ENCODE results near the gene LENG1.

- TF ChIP-seq CTCF (IDR thresholded peaks at IDR 0.05 in 8 of 11, conservative IDR thresholded peaks at IDR 0.05 in 3 of 11) (peak in 1 of 11 experiments; percentile 8), POLR2AphosphoS5 (IDR thresholded peaks at IDR 0.05) (no peak), POLR2A (IDR thresholded peaks at IDR 0.05) (no peak)
These were observed 776 bp upstream of the LENG1 start for GRCh38 chr19:54160182-54160811.

All from spleen (tissue), 7 donors.